Parathyroid adenoma (tissue), 2 donors: ENCODE measurements around the gene TBCD.

Experiments used
- H2AFZ ChIP-seq: fragments of 300-600 bp; sonication (generic); one replicate; pipeline ENCODE4 v1.7.0; 2017; ENCODE audit warnings: antibody characterized with exemption, mild to moderate bottlenecking
- H3K27ac ChIP-seq: fragments of 300-600 bp; sonication (generic); one replicate; pipeline ENCODE4 v1.7.0; 2017
- H3K27me3 ChIP-seq: fragments of 300-600 bp; sonication (generic); one replicate; pipeline ENCODE4 v1.7.0; 2017; ENCODE audit warnings: low read length; ENCODE audit not compliant: control insufficient read depth, insufficient read depth
- H3K36me3 ChIP-seq: fragments of 300-600 bp; sonication (generic); one replicate; pipeline ENCODE4 v1.7.0; 2017; ENCODE audit warnings: low read length; ENCODE audit not compliant: control insufficient read depth, insufficient read depth
- H3K4me1 ChIP-seq: fragments of 300-600 bp; sonication (generic); one replicate; pipeline ENCODE4 v1.7.0; 2017; ENCODE audit warnings: control low read depth
- H3K4me2 ChIP-seq: fragments of 300-600 bp; sonication (generic); one replicate; pipeline ENCODE4 v1.7.0; 2017; ENCODE audit warnings: low read length
- H3K4me3 ChIP-seq: fragments of 300-600 bp; sonication (generic); one replicate; pipeline ENCODE4 v1.7.0; 2017; ENCODE audit warnings: low read depth, low read length
- H3K79me2 ChIP-seq: fragments of 300-600 bp; sonication (generic); one replicate; pipeline ENCODE4 v1.7.0; 2017; ENCODE audit warnings: control low read depth
- H3K9ac ChIP-seq: fragments of 300-600 bp; sonication (generic); one replicate; pipeline ENCODE4 v1.7.0; 2017; ENCODE audit warnings: mild to moderate bottlenecking
- H3K9me3 ChIP-seq: fragments of 300-600 bp; sonication (generic); one replicate; pipeline ENCODE4 v1.7.0; 2017; ENCODE audit warnings: low read length; ENCODE audit not compliant: control insufficient read depth
- TF ChIP-seq, protein P1 (sequence below): fragments of 300-600 bp; sonication (generic); IDR thresholded peaks from one replicate; pipeline ENCODE4 v1.7.0; 2017; ENCODE audit warnings: antibody characterized with exemption, mild to moderate bottlenecking
- donor health status: primary hyperparathyroidism.

Gene TBCD

DNA sequence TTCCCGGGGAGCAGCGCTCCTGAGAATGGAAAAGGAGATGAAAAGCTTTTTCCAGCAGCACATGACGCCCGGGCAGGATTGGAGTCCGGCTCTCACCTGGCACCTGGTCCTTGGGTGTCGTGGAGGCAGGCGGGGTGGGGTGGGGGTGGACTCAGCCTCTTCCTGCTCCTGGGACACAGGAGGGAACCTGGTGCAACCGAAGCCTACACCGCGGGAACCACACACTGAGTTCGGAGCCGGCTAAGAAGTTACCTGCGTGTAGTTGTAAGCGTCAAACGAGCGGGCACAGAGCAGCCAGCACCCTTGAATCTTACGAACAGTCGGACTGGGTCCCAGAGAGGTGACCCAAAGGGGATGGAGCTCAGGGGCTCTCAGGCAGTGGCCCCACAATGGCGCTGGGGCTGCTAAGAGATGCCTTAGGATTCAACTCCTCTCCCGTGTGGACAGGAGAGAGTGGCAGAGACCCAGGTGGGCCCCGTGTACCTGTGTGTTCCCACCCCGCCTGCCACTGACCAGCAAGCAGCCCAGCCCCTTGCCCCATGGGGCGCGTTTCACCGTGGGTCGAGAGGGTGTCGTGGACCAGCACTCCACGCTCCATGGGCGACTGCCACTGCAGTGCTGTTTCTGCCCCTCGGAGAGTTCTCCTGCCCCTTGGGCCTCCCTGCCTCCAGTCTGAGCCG lies 221.7 kb downstream of the TBCD start:
- Histone ChIP-seq H3K4me3 (no peak overlapping the region), H3K9ac (no peak overlapping the region), H2AFZ (no peak overlapping the region), H3K27ac (no peak overlapping the region), H3K9me3 (no peaks in the 10 kb centered on the region), H3K27me3 (no peaks in the 10 kb centered on the region), H3K4me2 (no peak overlapping the region), H3K36me3 (no peaks in the 10 kb centered on the region), H3K79me2 (no peaks in the 10 kb centered on the region), H3K4me1 (no peaks in the 10 kb centered on the region)
- TF ChIP-seq, protein P1, sequence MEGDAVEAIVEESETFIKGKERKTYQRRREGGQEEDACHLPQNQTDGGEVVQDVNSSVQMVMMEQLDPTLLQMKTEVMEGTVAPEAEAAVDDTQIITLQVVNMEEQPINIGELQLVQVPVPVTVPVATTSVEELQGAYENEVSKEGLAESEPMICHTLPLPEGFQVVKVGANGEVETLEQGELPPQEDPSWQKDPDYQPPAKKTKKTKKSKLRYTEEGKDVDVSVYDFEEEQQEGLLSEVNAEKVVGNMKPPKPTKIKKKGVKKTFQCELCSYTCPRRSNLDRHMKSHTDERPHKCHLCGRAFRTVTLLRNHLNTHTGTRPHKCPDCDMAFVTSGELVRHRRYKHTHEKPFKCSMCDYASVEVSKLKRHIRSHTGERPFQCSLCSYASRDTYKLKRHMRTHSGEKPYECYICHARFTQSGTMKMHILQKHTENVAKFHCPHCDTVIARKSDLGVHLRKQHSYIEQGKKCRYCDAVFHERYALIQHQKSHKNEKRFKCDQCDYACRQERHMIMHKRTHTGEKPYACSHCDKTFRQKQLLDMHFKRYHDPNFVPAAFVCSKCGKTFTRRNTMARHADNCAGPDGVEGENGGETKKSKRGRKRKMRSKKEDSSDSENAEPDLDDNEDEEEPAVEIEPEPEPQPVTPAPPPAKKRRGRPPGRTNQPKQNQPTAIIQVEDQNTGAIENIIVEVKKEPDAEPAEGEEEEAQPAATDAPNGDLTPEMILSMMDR = no peak

DNA sequence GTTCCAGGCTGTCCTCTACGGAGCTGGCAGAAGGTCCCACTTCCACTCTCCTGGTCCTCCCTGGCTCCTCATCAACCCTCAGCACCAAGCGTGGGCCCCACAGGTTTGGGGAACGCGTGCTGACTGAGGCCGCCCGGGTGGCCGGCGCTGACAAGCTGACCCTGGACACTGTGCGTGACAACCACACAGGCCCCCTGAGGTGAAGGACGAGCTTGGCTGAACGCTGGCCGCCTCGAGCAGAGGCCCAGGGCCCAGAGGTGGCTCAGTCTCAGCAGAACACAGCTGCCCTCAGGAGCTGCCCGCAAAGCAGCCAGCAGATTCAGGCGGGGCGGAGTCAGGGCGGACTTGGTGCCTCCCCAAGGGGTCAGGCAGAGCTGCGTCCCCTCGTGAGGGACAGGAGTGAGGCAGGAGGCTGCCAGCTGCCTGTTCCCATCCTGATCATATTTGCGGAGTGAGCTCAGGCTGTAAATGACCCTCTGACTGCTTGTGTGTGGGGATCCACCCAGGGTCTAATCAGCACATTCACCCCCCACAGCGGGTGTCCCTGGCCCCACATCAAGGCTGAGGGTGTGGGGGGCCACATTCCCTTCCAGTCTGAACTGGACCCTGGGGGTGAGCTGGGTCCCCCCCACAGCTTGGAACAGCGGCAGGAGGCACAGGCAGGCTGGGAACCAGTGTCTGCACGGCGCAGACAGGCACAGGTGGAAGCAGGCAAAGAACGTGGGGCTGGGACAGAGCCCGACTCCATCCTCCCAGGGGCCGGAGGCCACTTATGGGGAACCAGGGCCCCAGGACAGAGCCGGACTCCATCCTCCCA lies 222.5 kb downstream of the TBCD start:
- no peaks in the 10 kb centered on the region for H3K27me3 ChIP-seq
- H3K79me2 ChIP-seq = no peaks in the 10 kb centered on the region
- H3K9ac ChIP-seq = no peak overlapping the region
- no peaks in the 10 kb centered on the region for H3K4me1 ChIP-seq
- no peak overlapping the region for H2AFZ ChIP-seq
- no peak overlapping the region for H3K4me2 ChIP-seq
- TF ChIP-seq, protein P1 = no peak
- no peak overlapping the region for H3K4me3 ChIP-seq
- H3K9me3 ChIP-seq = no peaks in the 10 kb centered on the region
- no peaks in the 10 kb centered on the region for H3K36me3 ChIP-seq
- no peak overlapping the region for H3K27ac ChIP-seq

DNA sequence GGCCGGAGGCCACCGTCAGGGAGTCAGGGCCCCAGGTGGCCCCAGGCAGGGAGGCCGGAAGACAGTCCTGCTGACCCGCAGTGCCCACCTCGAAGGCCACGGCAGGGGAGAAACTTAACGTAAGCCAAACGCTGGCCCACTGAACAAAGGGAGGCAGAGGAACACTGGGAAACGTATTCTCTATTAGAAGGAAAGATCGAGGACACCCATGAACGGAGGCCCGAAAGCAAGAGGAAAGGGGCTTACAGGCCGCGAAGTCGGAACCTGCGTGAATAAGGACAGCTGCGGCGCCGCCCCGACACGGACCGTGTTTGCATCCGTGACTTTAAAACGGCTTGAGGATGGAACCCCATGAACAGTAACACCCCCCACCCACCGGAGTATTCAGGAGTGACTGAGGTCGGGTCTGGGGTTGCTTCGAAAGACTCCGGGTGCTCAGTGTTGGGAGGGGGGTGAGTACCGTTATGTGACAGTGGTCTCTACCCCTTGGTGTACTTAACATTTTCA lies 225.2 kb downstream of the TBCD start:
- no peaks in the 10 kb centered on the region for H3K9me3 ChIP-seq
- no peaks in the 10 kb centered on the region for H3K36me3 ChIP-seq
- H3K9ac ChIP-seq = no peak overlapping the region
- no peak overlapping the region for H3K4me3 ChIP-seq
- H3K27me3 ChIP-seq = no peaks in the 10 kb centered on the region
- H3K79me2 ChIP-seq = no peaks in the 10 kb centered on the region
- no peaks in the 10 kb centered on the region for H3K4me1 ChIP-seq
- no peak overlapping the region for H3K27ac ChIP-seq
- no peak overlapping the region for H2AFZ ChIP-seq
- TF ChIP-seq, protein P1 = no peak
- H3K4me2 ChIP-seq = no peak overlapping the region

DNA sequence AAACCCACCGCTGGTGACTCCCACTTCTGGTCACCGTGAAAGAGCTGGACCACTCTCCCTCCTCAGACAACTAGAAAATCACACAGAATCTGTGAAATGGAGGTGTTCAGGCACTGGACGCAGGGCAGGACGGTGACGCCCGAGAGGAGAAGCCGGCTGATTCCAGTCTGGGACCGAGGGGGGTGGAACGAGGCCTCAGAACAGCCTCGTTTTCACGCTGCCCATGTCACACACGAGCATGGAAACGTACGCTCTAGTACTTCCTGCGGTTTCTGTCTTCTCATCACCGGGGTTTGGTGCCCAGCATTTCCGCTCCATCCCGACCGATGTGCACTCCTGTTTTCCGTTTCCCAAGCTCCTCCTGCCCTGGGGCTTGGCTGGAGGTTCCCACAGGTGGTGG lies 225.7 kb downstream of the TBCD start:
- Histone ChIP-seq H3K4me1 (no peaks in the 10 kb centered on the region), H3K9me3 (no peaks in the 10 kb centered on the region), H3K27ac (no peak overlapping the region), H3K9ac (no peak overlapping the region), H3K79me2 (no peaks in the 10 kb centered on the region), H2AFZ (no peak overlapping the region), H3K36me3 (no peaks in the 10 kb centered on the region), H3K4me2 (no peak overlapping the region), H3K4me3 (no peak overlapping the region), H3K27me3 (no peaks in the 10 kb centered on the region)
- TF ChIP-seq, protein P1 = no peak
